Thymus (tissue), 11 donors: ENCODE measurements around the gene C1QTNF2. TPM values are rescaled to one million over a fixed set of nuclear protein-coding genes. Genes with fewer than 3 reads are reported as not detected.

Source experiments
- DNase-seq, 9 donors: peaks; one replicate each; pipeline ENCODE4 v3.0.0-alpha.2; 2013; ENCODE audit warnings: low spot score in 9 of 9, low read depth in 6 of 9, missing footprints in 1 of 9
- H3K27ac ChIP-seq, 2 donors: one replicate each; pipeline ENCODE4 v1.5.1; 2013; ENCODE audit warnings: control low read depth in 1 of 2, low read depth in 1 of 2, low read length in 1 of 2, mild to moderate bottlenecking in 1 of 2, moderate library complexity in 1 of 2
- H3K27me3 ChIP-seq, 2 donors: one replicate each; pipeline ENCODE4 v1.5.1; 2013; ENCODE audit warnings: low read length in 1 of 2; ENCODE audit not compliant: control insufficient read depth in 2 of 2, insufficient read depth in 1 of 2
- H3K36me3 ChIP-seq, 2 donors: one replicate each; pipeline ENCODE4 v1.5.1; 2013; ENCODE audit warnings: low read length in 1 of 2, mild to moderate bottlenecking in 1 of 2, moderate library complexity in 1 of 2; ENCODE audit not compliant: control insufficient read depth in 2 of 2, insufficient read depth in 2 of 2
- H3K4me1 ChIP-seq, 2 donors: one replicate each; pipeline ENCODE4 v1.5.1; 2013; ENCODE audit warnings: low read length in 2 of 2; ENCODE audit not compliant: control insufficient read depth in 2 of 2, insufficient read depth in 2 of 2
- H3K4me3 ChIP-seq, 2 donors: one replicate each; pipeline ENCODE4 v1.5.1; 2013; ENCODE audit warnings: low read length in 2 of 2, control low read depth in 1 of 2, mild to moderate bottlenecking in 1 of 2
- H3K9me3 ChIP-seq, 2 donors: one replicate each; pipeline ENCODE4 v1.5.1; 2013; ENCODE audit warnings: low read length in 1 of 2, mild to moderate bottlenecking in 1 of 2; ENCODE audit not compliant: control insufficient read depth in 2 of 2, insufficient read depth in 1 of 2
- WGBS: extraction: QIAGEN DNeasy Blood & Tissue Kit; methylation state at CpG from one replicate; pipeline ENCODE4 v1.1.7; 2013; 5-methylcytosine and 5-hydroxymethylcytosine counted together
- polyA plus RNA-seq: library from polyadenylated mRNA; stranded (reverse); fragments of 200-250 nt; gene quantifications from one replicate; pipeline ENCODE4 v1.2.3, GENCODE V29; 2013
- total RNA-seq: library from RNA; stranded (reverse); fragments of 120-200 nt; gene quantifications from one replicate; pipeline ENCODE4 v1.2.4, GENCODE V29; 2013
- donor health status: healthy.

Gene C1QTNF2
- total and polyA plus RNA-seq, 2 donors, result 0.46 to 0.61 TPM

DNA sequence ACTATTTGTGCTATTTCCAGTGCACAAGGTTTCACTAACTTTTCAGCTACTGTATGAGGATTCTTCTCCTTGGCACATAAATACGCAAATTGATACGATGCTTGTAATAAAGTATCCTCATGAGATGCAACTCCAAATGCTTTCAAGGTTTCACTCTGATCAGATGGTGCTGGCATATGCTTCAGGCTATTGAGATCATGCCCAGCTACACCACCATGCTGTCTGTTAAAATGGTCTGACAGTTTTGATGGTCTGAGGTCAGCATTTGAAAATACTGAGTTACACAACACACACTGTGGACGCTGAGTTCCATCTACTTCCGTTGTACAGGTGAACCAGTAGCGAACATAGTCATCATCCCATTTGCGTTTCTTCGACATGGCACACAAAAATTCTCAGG, 24.7 kb upstream of the C1QTNF2 start:
- Histone ChIP-seq H3K36me3 (no peaks in the 10 kb centered on the region), H3K27me3 (no peaks in the 10 kb centered on the region), H3K4me3 (no peak overlapping the region), H3K27ac (no peak overlapping the region), H3K4me1 (peaks cover 5 to 8% of the 10 kb centered on the region in 2 donors), H3K9me3 (no peaks in the 10 kb centered on the region)
- no peak for DNase-seq
- 98% methylated on average over 7 of the region's 7 CpGs for WGBS

DNA sequence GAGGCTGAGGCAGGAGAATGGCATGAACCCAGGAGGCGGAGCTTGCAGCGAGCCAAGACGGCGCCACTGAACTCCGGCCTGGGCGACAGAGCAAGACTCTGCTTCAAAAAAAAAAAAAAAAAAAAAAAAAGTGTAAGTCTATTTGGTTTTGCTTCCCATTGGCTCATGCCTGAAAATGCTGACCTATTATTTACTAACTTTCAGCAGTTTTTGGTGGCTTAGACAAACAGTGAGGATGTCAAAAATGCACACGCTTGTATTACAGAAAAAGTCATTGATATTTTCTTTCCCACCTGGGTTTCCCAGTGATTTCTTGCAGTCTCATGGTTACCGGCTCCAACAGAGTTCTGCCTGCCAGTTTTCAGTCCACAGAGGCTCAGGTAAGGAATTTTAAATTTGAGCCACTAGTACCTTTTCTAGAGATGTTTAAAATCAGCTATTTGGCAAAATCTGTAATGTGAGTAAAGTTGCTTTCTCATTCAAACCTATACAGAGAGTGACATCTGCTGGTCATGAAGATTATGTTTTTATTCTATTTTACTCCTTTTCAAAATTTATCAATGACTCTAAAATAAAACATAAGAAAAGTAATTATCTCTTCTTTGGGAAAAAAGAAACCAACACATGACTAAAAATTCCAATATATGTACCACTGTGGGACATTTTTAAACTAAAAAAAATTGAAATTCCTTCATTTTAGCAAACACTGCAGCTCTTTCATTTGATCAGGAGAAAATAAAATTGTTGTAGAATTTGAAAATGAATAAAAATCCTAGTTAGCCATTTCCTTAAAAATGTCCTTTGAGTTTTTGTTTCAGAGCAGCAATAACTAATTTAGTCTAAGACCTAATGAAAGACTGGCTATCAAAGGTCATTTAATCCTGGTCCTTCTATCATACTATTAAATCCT, 20.6 kb upstream of the C1QTNF2 start:
- peak in 3 of 9 donors; percentile 32 to 50 (median 38) for DNase-seq
- H3K4me3 ChIP-seq, result no peak overlapping the region
- H3K27me3 ChIP-seq, result no peaks in the 10 kb centered on the region
- no peaks in the 10 kb centered on the region for H3K4me1 ChIP-seq
- H3K27ac ChIP-seq, result no peak overlapping the region
- no peaks in the 10 kb centered on the region for H3K36me3 ChIP-seq
- 81% methylated on average over 8 of the region's 8 CpGs for WGBS
- peaks cover 0 to 4% of the 10 kb centered on the region in 2 donors for H3K9me3 ChIP-seq

DNA sequence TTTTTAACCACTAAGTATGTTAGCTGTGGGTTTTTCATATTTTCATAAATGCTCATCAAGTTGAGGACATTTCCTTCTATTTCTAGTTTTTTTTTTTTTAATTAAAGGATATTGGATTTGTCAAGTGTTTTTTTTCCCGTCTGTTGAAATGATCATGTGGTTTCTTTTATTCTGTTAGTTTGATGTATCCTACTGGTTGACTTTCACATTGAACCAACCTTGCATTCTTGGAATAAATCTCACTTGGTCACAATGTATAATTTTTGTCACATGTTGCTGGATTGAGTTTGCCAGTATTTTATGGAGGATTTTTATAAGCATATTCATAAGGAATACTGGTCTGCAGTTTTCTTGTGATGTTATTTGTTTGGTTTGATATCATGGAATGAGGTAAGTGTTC, 17.0 kb upstream of the C1QTNF2 start:
- Histone ChIP-seq H3K4me3 (no peak overlapping the region), H3K36me3 (no peaks in the 10 kb centered on the region), H3K27ac (no peak overlapping the region), H3K4me1 (no peaks in the 10 kb centered on the region), H3K27me3 (no peaks in the 10 kb centered on the region), H3K9me3 (peaks cover 0 to 4% of the 10 kb centered on the region in 2 donors)
- DNase-seq, result no peak
- 92% methylated on average over 1 of the region's 1 CpG for WGBS

- H3K9me3 ChIP-seq, result peaks cover 0 to 4% of the 10 kb centered on the region in 2 donors
- no peaks in the 10 kb centered on the region for H3K27me3 ChIP-seq
- no peaks in the 10 kb centered on the region for H3K4me1 ChIP-seq
- no peak for DNase-seq
- no peaks in the 10 kb centered on the region for H3K36me3 ChIP-seq
- H3K4me3 ChIP-seq, result no peak overlapping the region
- no peak overlapping the region for H3K27ac ChIP-seq
These were observed 15.1 kb upstream of the C1QTNF2 start for GRCh38 chr5:160385496-160385895.

GRCh38 chr5:160384681-160385080, 14.3 kb upstream of the C1QTNF2 start:
- WGBS, result 100% methylated on average over 1 of the region's 1 CpG
- Histone ChIP-seq H3K4me3 (no peak overlapping the region), H3K27ac (no peak overlapping the region), H3K4me1 (no peaks in the 10 kb centered on the region), H3K27me3 (no peaks in the 10 kb centered on the region), H3K9me3 (peaks cover 0 to 4% of the 10 kb centered on the region in 2 donors), H3K36me3 (no peaks in the 10 kb centered on the region)
- DNase-seq, result no peak

DNA sequence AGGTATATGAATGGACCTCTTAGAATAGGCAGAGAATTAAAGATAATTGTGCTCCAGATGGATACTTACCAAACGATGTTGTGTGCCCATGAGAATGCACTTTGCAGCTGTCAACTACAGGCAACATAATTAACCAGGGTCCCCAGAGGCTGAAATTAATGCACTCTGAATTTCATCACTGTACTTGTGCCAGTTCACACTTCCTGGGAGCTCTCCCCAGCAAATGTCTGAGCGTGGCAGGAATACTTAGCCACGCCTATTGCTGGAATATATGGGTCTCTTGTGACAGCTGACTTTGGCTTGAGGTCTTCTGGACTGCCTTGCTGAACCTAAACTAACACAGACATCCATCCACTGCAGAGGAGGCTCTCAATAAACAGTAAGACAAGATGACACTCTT, 11.9 kb upstream of the C1QTNF2 start:
- WGBS, result 94% methylated on average over 3 of the region's 3 CpGs
- Histone ChIP-seq H3K27me3 (no peaks in the 10 kb centered on the region), H3K36me3 (no peaks in the 10 kb centered on the region), H3K27ac (no peak overlapping the region), H3K4me1 (no peaks in the 10 kb centered on the region), H3K9me3 (peaks cover 0 to 4% of the 10 kb centered on the region in 2 donors), H3K4me3 (no peak overlapping the region)
- no peak for DNase-seq

- Histone ChIP-seq H3K9me3 (no peaks in the 10 kb centered on the region), H3K27ac (no peak overlapping the region), H3K27me3 (no peaks in the 10 kb centered on the region), H3K36me3 (no peaks in the 10 kb centered on the region), H3K4me3 (no peak overlapping the region), H3K4me1 (no peaks in the 10 kb centered on the region)
- 95% methylated on average over 2 of the region's 2 CpGs for WGBS
- no peak for DNase-seq
These were observed 9.6 kb upstream of the C1QTNF2 start for GRCh38 chr5:160380041-160380440.

DNA sequence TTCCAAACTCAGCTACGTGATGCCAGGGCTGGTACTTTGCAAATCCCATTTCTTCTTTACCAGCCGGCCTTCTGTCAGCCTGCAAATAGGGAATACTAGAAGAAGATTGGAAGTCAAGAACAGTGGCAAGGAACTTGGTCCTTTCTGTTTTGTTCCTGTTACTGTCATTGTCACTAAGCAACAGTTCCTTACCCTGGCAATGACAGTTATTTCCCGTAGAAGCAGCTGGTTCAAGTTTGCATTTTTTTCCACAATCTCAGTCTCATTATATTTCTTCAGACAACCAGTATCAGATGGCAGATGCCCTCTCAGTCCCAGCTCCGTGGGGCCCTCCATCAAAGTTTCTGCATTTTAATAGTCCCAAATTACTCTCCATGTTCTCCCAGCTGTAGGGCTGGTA, 9.1 kb upstream of the C1QTNF2 start:
- Histone ChIP-seq H3K27ac (no peak overlapping the region), H3K4me1 (no peaks in the 10 kb centered on the region), H3K36me3 (no peaks in the 10 kb centered on the region), H3K4me3 (no peak overlapping the region), H3K27me3 (no peaks in the 10 kb centered on the region), H3K9me3 (no peaks in the 10 kb centered on the region)
- 51% methylated on average over 4 of the region's 4 CpGs for WGBS
- no peak for DNase-seq

DNA sequence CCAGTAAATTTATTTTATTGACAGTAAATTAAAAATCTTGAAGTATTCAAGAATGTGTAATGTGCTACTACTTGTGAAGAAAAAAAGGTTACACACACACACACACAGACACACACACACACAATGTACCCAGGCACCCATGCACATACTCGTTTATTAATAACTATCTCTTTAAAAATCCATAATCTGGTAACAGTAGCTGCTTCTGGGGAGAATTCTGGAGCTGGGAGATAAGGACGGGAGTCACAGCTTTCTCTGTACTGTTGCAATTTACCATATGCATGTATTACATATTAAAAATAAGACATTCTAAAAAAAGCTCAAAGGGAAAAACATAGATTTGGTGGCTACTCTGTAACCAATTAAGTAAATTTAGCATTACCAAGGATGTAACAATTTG, 7.9 kb upstream of the C1QTNF2 start:
- H3K27me3 ChIP-seq, result peaks cover 0 to 5% of the 10 kb centered on the region in 2 donors
- WGBS, result 87% methylated on average over 2 of the region's 2 CpGs
- no peaks in the 10 kb centered on the region for H3K9me3 ChIP-seq
- no peaks in the 10 kb centered on the region for H3K36me3 ChIP-seq
- no peak for DNase-seq
- H3K4me1 ChIP-seq, result no peaks in the 10 kb centered on the region
- no peak overlapping the region for H3K4me3 ChIP-seq
- no peak overlapping the region for H3K27ac ChIP-seq
